A673 (cell line): ENCODE measurements around the gene OGDHL.

Experiments used
- CTCF ChIP-seq: fragments of 300-800, 200-600 bp; sonication (generic); conservative IDR thresholded peaks from 2 replicates; pipeline ENCODE4 v1.5.1; 2017; ENCODE audit warnings: low read depth, mild to moderate bottlenecking, antibody characterized with exemption, low read length, moderate library complexity, mixed read lengths
- EZH2 ChIP-seq: fragments of 200-600 bp; sonication (generic); IDR thresholded peaks from 2 replicates; pipeline ENCODE4 v1.6.1; 2017; ENCODE audit warnings: borderline replicate concordance, low read depth, mild to moderate bottlenecking, mixed read lengths, antibody characterized with exemption, low read length; ENCODE audit not compliant: poor library complexity, severe bottlenecking

- TF ChIP-seq CTCF (no peak), EZH2 (no peak)
These were observed 4.4 kb upstream of the OGDHL start for GRCh38 chr10:49766484-49766883.
